Stimulated activated naive CD4-positive, alpha-beta T cell treated with Interleukin-2 at 50 U/mL for 16 hours (primary cell): Measurements from ENCODE around the gene TTC7B.

ENCODE experiments used
- DNase-seq: peaks from one replicate; lab custom pipeline; 2025; lab: John Stamatoyannopoulos, UW

The TTC7B gene

DNA sequence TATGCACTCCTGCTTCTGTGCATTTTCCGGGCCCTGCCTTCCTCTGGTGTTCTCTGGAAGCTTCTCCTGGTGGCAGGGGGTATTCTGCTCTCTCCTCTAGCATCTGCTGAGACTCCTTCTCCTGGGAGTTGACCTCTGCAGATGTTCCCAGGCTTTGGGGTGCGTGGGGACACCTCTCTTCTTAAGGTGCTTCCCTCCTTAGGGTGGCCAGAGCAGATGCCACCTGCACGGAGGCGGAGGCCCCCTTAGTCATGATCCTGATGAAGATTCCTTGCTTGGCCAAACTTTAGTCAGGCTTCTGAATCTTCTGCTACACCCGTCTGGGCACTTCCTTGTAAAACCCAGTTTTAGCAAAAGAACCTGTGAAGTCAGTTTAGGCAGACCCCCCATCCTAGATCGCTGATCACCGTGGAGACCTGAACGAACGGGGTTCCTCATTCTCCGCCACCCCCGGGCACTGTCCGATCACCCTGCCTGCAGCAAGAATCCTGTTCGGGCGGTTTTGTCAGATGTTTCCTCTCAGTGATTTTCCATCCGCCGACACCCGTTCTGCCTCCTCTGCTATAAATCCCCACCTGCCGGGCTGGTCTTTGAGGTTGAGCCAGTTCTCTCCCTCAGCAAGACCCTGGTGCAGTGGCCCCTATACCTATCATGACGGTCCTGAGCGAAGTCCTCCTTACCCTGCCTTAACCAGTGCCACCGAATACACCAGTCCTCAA, 307.5 kb downstream of the TTC7B start:
- no peak for DNase-seq

DNA sequence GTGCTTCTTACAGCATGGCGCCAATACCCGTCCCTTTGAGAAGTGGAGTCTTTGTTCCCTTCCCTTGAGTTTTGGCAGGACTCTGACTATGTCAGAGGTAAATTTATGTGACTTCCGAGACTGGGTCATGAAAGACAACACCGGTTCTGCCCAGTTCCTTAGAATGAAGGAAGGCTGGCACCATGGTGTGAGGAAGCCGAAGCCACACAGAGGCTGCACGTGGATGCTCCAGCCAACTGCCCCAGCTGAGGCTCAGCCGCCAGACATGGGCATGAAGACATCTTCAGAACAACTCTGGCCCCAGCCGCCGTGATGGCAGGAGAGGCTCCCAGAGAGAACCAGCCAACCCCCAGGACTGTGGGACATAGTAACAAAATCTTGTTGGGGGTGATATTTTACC, 308.2 kb downstream of the TTC7B start:
- no peak for DNase-seq

DNA sequence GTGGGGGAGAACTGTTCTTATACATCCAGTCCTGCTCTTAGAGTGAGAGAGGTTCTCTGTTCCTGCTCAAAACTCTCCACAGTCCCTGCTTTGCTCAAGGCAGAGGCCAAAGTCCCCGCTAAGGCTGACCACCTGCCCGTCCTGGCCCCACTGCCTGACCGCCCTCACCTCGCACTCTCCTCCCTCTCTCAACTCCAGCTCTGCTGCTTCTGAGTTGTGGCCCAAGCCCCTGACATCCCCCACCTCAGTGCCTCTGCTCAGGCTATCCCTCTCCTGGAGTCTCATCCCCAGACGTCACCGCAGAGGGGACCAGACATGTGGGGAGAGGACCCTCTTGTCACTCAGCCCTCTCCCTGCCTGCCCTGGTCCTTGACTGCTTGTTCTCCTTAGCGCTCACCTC, 308.8 kb downstream of the TTC7B start:
- no peak for DNase-seq

DNA sequence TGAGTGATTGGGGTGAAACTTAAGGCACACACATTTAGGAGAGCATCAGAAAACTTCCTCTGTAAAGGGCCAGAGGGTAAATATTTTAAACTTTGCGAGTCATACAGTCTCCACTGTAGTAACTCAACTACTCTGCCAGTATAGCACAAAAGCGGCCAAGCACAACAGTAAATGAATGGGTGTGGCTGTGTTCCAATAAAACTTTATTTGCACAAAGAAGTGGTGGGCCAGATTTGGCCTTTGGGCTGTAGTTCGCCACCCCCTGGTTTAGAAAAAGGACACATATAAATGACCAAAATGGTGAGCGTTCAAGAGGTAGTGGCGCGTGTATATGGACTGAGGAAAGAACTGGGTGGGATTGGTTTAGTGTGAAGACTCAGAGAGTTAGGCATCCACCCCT, 309.5 kb downstream of the TTC7B start:
- DNase-seq, result no peak

DNA sequence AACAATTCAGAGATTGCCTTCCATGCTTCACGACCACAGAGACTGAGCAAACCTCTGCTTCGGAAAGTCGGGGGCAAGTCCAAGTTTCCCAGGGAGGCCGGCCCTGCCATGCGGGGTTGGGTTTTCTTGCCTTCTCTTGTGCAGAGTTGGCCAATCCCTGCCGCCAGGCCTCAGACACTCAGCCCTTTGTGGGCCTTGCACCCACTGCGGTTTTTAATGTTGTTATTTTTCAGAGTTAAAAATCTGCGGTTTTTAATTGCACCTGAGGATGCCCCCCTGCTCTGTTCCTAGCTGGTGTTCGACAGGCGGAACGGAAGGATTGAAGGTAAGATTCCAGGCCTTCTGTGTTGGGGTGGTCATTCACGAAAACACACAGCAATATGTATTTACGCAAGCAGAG, 310.7 kb downstream of the TTC7B start:
- DNase-seq, result no peak

DNA sequence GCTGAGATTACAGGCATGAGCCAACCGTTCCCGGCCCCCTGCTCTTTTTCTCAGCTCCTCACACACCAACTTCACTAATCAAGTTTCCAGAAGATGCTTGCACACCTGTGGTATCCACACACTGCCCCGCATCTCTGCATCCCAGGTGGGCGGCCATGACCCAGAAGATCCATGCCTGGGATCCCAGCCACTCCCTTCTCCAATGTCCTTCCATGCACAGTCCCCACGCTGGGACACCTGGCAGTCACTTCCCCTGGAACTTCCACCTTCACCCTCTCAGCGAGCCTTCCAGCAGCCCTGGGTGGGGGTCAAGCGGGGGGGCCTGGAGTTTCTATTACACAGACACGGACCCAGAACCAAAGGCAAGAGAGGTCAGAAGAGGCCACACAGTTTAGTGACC, 311.6 kb downstream of the TTC7B start:
- DNase-seq, result no peak

DNA sequence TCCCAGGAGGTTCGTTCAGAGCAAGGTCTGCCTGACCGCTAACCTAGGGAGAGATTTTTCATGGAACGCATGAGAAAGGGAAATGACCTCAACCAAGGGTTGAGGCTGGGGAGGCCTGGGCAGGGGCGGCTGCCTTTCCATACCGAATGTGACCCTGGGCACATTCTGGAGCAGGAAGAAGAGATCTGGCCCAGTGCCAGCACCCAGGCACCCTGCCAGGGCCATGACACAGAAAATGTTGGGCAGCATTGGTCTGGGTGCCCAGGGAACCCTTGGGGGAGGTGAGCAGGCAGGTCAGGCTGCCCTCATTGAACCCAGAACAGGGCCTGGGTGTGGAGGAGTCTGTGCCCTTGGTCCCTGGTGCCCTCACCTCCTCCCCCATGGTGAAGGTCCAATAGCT, 312.6 kb downstream of the TTC7B start:
- DNase-seq, result no peak

DNA sequence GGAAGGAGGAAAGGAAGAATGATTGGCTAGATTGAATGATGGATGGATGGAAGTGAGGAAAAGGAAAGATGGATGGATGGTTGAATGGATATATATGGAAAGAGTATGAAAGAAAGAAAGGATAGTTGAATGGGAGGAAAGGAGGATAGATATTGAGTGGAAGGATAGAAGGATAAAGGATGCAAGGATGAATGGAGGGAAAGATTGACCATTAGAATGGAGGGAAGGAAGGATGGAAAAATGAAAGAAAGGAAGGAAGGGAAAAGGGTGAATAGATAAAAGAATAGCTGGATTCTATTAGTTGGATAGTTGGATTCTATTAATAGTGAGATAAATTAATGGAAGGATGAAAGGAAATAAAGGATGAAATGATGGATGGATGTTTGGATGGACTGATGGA, 313.5 kb downstream of the TTC7B start:
- DNase-seq, result no peak

DNA sequence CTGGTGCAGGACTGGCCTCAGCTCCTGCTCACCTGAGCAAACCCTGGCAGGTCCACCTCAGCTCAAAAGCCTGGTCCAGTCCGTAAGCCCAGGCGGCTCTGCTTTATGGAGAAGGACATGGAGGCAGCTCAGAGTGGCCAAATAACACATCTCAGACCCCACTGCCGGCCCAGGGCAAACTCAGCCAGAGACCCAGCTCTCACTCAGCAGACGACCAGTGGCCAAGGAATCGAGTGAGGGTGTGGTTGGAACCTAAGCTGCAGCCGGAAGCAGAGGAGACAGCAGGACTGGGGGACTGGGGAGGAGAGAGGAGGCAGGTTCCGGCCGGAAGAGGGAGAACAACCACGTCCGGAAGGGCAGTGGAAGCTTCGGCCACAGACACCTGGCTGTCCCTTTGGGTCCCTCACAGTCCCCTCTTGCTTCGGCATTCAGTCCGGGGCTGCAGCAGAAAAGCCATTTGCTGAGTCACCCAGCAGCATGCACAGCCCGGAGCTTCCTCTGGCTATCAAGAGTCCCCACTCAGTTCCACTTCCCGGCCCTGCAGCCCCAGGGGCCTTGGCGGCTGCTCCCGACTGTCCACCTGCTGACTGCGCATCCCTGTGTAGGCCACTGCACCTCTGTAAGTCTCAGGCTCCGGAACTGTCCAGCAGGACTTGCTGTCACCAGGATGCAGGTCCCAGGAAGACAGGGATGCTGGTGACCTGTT, 315.4 kb downstream of the TTC7B start:
- no peak for DNase-seq

DNA sequence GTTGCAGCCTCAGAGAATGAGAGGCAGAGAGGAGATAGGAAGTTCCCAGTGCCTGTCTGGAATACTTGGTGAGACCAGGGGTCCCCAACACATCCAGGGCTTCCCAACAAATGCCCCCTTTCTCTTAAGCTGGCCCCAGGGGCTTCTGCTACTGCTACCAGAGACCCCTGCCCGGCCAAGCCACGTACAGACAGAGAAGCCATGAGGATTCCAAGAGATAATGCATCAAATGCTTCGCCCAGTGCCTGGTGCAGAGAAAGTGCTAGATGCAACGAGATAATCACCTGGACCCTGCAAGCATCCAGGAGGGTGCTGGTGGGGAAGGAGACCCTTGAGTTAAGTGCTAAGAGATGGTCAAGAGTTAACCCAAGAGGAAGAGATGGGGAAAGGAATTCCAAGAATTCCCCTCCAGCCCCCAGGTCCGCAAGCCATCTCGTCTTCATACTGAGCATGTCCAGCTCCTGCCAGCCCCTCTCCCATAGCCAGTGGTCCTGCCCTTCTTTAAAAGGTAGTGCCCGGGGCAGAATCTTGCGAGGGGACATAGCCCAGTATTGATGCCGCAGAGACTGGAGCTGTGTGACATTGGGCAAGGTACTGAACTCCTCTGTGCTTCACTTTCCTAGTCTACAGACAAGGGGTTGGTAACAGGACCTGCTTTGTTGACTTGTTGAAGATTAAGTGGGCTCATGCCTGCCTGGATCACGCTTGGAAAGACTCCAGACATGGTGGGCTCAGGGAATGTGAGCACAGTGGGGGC, 316.1 kb downstream of the TTC7B start:
- DNase-seq, result no peak

DNA sequence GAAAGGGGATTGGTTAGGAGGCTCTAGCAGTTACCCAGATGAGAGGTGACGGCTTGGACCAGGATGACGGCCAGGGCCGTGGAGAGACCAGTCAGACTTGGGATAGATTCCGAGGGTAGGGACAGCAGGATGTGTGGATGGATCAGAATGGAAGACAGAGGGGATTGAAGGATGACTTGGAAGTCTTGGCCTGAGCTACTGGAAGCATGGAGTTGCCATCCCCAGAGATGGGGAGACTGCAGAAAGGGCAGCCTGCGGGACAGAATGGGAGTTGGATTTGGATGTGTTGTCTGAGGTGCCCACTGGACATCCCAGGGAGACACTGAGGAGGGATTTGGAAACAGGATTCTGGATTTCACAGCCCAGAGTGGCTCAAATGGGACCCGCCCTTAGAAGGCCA, 317.1 kb downstream of the TTC7B start:
- DNase-seq, result no peak

DNA sequence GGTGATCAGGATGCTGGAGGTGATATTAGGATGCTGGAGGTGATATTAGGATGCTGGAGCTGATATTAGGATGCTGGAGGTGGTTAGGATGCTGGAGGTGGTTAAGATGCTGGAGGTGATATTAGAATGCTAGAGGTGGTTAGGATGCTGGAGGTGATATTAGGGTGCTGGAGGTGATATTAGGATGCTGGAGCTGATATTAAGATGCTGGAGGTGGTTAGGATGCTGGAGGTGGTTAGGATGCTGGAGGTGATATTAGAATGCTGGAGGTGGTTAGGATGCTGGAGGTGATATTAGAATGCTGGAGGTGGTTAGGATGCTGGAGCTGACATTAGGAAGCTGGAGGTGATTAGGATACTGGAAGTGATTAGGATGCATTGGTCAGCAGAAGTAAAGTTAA, 318.0 kb downstream of the TTC7B start:
- no peak for DNase-seq

DNA sequence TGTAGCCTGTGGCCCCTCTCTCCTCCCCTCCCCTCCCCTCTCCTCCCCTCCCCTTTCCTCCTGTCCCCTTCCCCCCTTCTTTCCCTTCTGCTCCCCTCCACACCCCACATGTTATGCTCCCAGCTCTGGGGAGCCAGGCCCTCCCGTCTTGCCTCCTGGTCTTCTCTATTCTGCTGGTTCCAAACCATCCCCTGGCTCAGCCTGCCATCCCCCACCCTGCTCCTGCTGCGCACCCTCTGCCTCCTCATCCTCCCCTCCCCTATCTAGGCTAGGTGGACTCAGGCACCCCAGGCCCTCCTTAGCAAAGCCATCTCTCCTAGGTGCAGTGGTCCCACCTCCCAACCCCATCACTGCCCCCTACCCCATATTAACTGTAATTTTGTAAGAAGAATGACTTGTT, 319.9 kb downstream of the TTC7B start:
- DNase-seq, result no peak

DNA sequence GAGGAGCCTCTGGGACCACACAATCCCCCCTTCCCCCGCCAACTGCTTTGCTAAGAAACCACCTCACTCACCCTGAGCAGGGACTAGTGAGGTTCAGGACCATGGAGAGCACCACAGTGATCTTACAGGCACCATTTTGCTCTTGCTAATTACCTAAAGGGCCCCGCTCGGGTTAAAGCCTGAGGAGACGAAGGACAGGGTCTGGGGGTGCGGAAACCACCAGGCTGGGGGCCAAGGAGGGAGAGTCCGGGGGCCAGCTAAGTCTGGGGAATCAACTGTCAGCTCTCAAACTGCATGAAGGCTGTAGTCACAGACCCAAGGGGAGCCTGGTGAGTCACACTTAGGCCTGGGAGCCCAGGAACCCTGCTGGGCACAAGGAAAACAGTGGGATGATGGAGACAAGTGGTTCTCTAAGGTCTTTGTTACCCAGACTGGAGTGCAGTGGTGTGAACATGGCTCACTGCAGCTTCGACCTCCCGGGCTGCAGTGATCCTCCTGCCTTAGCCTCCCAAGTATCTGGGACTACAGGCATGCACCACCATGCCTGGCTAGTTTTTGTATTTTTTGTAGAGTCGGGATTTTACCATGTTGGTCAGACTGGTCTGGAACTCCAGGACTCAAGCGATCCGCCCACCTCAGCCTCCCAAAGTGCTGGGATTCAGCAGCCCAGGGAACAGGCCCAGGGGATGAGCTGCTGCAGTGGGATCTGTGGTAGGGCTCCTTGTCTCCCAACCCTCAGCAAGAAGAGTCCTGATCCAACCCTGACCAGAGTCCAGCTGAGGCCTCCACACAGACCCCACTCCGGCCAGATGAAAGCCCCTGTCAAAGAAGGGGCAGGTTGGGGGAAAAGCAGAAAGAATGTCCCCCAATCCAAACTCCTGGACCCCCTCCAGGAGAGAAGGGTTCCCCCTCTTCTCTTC, 320.6 kb downstream of the TTC7B start:
- DNase-seq, result no peak

DNA sequence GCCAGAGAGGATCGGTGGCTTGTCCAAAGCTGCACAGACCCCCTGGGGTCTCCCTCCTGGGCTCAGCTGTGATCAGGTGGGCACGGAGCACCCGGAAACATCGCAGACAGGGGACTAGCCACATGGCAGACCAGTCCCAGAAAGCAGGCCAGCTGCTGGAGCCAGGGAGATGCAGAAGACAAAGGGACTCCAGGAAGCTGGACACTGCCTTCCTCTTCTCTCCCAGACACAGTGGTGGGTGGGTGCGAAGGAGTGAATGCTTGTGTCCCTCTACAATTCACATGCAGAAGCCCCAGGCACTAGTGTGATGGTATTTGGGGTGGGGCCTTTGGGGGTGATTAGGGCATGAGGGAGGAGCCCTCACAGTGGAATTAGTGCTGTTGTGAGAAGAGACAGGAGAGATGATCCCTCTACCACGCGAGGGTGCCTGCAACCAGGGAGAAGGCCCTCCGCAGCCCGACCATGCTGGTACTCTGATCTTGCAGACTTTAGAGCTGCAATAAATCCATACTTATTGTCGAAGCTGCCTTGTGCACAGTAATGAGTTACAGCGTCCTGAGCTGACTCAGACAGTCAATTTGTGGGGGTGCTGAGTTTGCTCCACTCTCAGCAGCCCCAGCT, 324.2 kb downstream of the TTC7B start:
- no peak for DNase-seq

DNA sequence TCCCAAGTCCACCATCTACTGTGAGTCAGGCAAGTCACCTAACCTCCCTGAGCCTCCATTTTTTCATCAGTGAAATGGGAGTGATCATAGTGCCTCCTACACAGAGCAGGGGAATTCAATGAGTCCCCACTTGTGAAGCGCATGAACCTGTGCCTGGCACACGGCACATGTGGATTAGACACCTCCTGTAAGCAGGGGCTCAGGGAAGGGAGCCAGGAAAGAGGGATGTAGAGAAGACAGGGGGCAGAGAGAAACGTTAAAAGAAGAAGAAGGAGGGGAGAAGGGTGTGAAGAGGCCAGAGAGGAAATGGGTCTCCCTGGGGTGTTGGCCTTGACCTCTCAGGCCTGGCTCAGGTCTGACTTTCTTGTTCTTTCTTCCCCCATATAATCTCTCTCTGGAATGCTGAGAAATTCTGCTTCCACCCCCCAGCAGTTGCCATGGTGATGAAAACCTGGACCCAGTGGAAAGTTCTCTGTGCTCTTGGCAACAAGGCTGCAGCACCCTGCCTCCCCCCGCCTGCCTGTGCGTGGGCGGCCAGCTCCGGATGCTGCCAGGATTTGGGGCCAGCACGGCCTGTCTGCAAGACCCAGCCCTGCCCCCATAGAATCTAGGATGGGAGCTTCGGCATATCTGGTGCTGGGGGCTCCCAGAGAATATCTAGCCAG, 324.9 kb downstream of the TTC7B start:
- DNase-seq, result no peak

DNA sequence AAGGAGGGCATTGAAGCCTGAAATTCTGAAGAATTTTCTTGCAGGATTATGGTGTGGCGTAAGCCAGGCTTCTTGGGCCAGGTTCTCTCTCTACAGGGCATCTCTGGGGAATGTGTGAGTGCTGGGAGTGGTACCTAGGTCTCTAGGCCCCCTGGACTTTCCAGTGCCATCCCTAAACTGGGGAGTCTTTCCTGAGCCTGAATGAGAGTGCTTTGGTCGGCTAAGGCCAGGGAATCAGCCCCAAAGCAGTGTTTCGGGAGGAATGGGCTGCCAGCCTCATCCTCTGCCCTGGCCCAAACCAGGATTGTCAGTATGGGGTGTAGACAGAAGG, 325.5 kb downstream of the TTC7B start:
- no peak for DNase-seq

DNA sequence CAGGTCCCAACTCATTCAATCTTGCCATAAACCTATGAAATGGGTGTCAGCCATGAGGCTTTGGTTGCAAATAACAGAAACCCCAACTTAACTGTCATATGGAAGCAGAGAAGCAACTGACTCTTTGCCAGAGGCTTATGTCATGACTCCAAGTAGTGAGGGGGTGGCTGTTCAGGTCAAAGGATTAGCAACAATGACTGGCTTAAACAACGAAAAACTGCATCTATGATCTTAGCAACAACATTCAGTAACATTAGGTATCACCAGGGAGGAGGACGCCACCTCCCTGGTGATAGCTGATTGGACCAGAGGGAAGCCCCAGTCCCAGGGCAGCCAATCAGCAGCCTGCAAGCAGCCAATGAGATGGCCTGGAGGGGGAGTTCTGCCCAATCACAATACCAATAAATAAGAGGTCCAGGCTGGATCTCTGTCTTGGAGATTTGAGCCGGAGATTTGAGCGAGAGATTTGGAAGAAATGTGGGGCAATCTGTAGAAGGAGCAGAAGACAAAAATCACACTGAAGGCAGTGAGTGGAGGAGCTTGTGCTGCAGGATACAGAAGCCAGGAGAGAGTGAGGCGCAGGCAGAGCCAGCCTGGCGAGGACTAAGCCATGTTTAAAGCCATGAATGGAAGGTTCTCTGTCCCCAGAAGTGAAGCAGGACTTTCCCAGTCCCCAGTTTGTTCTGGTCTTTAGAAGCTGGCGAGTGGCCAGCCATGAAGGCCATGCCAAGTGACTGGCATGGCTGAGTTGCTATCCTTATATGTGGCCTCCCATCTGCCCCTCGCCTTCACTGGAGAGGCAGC, 326.1 kb downstream of the TTC7B start:
- DNase-seq, result no peak

DNA sequence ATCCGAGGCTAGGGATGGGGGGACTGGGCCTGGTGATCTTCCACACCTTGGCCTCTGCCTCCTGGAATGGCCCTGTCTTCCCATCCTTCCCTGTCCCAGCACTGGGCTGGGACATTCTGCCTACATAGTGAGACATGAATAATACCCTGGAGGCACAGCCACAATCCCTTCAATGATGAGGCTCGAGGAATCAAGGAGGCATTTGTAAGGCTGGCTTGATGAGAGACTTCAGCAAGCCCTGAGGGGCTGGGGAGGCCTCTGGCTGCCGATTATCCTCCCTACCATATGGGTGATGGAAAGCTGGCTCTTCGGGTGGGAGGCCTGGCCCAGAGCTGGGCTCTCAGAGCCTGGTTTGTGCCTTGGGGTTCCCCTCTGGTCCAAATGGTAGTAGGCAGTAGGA, 326.9 kb downstream of the TTC7B start:
- DNase-seq, result no peak

DNA sequence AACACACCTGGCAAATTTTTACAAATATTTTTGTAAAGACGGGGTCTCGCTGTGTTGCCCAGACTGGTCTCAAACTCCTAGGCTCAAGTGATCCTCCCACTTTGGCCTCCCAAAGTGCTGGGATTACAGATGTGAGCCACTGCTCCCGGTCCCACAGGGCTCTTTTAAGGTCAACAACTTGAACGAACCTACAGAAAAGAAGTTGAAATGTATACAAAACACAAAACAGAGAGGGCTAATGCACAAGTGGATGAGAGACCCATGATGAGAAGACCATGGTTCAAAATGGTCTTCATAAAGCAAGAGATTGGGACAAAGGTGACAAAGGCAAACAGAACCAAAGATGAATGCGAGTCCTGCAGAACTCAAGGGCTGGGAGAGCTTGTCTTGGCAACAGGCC, 328.0 kb downstream of the TTC7B start:
- no peak for DNase-seq
